HG03460 (cell line): ENCODE results near the gene ESRP2.
A peak's percentile ranks its signal among the peaks of the same experiment; 100 is the strongest.

Experiments
- ATAC-seq: cut with Tn5 transposase; IDR thresholded peaks from one replicate; pipeline ENCODE4 v1.9.1; 2021; ENCODE audit not compliant: unreplicated experiment

ESRP2 gene

DNA sequence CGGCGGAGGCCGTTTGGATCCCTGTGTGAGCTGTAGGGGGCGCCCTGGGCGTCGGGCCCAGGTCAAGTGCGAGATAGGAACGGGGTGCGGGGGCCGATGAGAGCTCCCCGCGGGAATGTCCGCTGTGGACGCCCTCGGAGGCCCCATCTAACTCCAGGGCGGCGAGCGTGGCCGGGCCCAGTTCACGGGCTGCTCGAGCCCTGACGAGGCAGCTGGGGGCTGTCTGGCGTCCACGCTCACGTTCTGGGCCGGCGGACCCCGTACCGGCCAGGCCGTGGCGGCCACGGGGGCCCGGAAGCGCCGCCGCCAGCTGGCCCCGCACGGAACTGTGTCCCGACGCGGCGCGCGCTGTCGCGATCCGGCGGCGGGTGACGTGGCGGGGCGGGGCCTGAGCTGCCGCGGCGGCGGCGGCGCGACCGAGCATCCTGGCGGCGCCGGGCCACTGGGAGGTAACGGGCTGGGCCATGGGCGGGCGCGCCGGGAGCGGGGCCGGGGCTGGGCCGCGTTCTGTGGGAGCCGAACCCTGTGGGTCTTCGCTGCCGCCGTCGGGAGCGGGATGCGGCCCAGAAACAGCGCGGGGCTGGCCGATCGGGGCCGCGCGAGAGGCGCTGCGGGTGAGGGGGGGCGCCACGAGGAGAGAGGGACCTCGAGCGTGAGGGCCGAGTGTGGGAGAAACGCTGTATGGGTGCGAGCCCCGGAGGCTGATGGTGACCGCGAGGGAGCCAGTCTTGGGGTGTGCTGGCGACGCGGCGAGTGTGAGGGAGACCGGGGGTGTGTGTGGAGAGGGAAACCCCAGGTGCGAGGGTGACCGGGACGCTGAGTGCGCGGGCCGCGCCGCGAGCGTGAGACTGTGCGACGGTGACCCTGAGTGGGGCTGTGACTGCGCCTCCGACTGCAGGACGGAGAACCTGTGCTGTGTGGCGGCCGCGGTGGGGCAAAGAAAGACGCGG lies 28.5 kb upstream of the ESRP2 start, which contains the start of gene SLC7A6:
TSS of gene SLC7A6 (plus strand) at position 399 of the 950 bp plus-strand sequence. CDS start 10,201 bp downstream, outside the sequence.
- ATAC-seq: peak; percentile 51

DNA sequence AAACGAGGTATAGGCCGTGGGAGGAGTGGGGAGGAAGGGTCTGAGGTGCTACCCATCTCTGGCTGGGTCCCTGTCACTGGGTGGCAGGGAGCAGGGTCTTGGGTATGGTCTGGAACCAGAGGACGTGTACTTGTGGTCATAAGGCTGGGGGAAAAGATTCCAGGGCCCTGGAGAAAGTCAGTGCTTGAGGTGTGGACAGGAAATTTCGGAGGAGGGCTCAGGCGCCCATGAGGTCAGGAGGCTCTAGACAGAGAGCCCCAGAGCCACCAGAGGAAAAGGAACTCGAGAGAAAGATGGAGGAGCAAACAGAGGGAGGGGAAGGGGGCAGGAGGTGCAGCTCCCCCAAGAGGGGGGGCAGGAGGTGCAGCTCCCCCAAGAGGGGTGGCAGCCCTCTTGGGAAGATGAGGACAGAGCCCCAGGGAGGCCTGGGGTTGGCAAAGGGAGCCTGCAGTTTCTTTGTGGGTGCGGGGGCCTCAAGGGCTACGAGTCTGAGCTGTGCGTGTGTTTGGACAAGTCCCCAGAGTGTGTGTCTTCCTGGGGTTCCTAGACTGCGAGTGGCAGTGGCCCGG lies 27.7 kb upstream of the ESRP2 start:
- peak; percentile 4 for ATAC-seq

DNA sequence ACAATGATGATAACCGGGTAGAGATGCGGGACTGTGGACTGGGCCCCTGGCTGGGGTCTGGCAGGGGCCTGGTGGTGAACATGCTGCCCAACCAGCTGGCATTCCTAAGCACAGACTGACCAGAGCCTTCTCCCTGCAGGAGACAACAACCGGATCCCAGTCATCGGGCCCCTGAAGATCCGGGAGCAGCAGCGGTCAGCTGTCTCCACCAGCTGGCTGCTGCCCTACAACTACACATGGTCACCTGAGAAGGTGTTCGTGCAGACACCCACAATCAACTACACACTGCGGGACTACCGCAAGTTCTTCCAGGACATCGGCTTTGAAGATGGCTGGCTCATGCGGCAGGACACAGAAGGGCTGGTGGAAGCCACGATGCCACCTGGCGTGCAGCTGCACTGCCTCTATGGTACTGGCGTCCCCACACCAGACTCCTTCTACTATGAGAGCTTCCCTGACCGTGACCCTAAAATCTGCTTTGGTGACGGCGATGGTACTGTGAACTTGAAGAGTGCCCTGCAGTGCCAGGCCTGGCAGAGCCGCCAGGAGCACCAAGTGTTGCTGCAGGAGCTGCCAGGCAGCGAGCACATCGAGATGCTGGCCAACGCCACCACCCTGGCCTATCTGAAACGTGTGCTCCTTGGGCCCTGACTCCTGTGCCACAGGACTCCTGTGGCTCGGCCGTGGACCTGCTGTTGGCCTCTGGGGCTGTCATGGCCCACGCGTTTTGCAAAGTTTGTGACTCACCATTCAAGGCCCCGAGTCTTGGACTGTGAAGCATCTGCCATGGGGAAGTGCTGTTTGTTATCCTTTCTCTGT lies 23.3 kb upstream of the ESRP2 start:
- ATAC-seq: no peak

DNA sequence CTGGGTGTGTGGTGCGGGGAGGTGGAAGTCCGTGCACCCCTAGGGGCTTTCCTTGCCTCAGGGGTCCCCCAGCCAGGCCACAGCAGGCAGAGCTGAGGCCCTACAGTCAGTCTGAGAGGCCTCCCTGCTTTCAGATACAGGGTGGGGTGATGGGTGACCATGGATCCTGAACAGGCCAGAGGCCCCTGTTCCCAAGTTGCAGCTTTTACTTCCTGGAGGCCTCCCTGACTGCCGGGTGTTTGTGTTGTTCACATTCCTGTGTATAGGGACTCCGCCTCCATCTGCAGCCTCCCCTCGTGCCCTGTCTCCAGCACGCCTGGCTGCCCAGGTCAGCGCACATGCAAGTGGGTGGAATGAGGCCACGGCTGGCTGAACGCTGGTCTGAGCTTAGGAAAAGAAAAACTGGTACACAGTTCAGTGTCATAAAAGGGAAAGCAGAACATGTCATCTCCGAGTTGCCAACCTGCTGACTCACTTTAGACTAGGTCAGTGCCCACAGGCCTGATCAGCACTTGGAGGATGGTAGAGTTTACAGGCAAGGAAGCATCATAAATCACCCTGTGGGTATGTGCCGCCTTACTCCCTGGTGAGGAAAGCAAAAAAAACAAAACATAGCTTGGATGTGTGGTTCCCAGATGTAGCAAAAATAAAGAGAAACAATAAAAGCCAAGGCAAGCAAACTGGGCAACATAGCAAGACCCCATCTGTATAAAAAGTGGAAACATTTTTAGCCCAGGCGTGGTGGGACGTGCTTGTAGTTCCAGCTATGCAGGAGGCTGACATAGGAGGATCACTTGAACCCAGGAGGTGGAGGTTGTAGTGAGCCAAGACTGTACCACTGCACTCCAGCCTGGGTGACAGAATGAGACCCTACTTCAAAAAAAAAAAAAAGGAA lies 22.2 kb upstream of the ESRP2 start:
- ATAC-seq: peak; percentile 16

DNA sequence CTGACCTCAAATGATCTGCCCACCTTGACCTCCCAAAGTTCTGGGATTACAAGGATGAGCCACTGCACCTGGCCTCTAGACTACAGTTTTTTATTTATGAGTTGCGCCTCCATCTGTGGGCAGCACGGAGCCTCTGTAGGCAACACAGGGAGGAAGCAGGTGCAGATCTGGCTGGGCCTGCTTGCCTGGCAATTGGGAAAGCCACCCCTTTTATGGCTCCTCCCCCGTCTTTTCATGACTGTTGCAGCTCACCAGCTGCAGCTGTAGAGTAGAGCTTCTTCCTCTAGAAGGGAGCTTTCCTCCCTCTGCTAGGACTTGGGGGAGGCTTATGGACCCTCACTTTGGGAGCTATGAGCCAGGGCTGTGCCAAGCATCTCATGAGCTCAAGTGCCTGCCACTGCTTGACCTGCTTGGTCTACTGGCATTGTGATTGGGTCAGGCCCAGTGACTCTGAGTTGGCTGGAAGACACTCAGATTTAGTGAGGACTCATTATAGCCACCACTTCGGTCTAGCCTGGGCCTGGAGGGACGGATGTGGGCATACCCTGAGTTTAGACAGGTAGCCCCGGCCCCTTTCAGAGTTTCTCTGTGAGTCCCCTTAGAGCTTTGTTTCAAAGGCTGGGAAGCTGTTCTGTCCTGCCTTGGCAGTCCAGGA lies 21.5 kb upstream of the ESRP2 start:
- ATAC-seq: peak; percentile 51

DNA sequence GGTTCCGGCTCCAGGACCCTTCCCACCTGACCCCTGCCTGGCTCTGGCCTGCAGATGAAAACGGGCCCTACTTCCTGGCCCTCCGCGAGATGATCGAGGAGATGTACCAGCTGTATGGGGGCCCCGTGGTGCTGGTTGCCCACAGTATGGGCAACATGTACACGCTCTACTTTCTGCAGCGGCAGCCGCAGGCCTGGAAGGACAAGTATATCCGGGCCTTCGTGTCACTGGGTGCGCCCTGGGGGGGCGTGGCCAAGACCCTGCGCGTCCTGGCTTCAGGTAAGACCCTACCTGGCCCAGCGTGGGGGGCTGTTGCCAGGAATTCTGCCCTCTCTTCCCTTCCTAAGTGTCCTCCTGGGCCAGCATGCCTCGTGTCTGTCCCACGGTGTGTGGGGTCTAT lies 19.8 kb upstream of the ESRP2 start:
- ATAC-seq: no peak

DNA sequence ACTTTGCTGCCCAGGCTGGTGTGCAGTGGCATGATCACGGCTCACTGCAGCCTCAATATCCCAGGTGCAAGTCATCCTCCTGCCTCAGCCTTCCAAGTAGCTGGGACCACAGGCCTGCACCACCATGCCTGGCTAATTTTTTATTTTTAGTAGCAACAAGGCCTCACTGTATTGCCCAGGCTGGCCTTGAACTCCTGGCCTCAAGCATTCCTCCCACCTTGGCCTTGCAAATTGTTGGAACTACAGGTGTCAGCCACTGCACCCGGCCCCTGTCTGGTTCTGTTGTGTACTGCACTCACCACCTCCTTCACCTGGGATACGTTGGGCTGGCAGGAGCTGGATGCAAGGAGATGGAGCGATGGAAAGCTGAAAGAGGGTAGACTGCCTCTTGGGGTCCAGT lies 17.8 kb upstream of the ESRP2 start:
- no peak for ATAC-seq

DNA sequence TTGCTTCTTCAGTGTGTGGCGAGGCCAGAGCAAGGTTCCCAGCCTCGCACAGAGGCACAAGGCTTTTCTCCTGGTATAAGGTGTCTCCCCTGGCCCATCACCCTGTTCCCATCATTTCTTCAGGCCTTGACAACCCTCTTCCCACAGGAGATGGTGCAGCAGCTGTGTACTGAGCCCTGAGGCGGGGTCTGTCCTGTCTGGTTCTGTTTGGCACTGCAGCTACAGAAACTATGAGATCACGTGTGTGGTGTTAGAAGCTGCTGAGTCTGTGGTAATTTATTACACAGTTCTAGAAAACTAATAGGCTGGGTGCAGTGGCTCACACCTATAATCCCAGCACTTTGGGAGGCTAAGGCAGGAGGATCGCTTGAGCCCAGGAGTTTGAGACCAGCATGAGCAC lies 16.5 kb upstream of the ESRP2 start:
- no peak for ATAC-seq

DNA sequence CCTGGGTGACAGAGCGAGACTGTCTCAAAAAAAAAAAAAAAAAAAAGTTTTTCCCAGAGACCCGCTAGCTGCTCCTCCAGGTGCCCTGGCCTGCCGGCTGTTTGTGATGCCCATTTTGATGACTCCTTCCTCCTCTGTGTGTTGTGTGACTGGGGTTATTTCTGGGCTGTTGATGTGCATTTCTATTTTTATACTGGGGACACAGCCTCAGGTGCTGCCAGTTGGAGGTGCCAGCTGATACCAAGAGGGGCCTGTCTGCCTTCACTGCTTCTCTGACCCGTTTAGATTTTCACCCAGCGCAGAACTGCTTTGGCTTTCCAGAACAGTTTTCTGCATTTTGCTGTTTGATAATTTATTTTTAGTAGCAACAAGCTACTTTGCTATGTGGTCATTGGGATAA lies 15.9 kb upstream of the ESRP2 start:
- no peak for ATAC-seq

DNA sequence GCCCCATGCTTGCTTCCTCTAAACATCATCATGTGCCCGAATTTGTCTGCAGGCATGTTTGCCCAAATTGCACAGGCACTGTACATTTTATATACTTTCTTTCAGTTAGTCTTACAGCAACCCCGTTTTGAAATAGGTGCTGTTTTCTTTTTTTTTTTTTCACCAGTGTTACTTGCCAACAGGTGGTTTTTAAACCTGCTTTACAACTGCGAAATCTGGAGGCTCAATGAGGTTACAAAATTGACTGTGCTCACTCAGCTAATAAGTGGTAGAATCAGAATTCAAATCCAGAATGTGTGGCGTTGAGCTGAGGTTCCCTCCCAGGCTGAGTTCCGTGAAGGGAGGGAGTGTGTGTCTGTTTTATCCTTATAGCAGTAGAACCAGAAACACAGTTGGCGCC lies 15.0 kb upstream of the ESRP2 start:
- no peak for ATAC-seq

DNA sequence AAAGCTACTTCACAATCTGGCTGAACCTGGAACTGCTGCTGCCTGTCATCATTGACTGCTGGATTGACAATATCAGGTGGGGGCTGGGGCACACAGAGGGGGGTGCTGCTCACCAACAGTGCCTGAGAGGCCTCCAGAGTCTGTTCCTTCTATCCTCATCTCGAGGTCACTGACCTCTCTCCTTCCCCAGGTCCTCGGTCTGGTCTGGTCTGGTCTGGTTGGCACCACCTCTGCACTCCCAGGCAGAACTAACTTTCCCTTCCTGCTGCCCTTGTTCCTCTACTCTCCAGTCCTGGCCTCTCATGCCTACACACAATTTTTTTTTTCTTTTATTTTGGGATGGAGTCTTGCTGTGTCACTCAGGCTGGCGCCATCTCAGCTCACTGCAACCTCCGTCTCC lies 13.4 kb upstream of the ESRP2 start:
- no peak for ATAC-seq

DNA sequence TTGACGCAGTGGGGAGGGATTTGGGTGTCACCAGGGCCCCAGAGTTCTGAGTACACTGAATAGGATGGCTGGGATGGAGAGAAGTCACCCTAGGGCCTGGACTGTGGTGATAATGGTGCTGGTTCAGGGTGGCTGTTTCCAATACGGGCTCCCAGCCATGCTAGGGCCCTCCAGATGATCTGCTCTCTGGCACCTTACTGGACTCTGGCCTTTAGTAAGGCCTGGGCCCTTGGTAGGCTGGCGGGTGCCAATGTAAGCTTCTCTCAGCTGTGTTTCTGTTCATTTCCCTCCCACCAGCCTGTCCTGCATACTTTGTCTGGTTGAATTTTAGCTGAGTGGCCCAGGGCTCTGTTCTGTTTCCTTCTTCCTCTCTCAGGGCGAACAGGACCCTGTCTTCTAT lies 12.0 kb upstream of the ESRP2 start:
- ATAC-seq: no peak

DNA sequence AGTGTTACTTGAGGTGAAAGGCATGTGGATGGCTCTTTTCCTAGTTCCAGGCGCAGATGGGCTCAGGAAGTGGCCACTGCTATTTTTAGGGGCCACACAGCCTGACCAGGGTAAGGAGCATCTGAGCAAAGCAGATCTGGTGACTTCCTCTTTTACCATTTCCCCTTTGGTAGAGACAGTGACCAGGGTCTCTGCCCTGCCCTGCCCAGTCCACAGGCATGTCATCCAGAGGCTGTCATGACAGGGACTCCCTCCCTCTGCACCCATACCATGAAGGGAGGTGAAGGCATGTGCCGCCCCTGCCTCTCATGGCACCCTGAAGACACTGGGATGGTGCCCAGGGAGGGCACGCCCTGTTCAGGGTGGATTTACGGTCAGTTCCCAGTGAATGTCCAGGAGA lies 11.5 kb upstream of the ESRP2 start:
- ATAC-seq: no peak

DNA sequence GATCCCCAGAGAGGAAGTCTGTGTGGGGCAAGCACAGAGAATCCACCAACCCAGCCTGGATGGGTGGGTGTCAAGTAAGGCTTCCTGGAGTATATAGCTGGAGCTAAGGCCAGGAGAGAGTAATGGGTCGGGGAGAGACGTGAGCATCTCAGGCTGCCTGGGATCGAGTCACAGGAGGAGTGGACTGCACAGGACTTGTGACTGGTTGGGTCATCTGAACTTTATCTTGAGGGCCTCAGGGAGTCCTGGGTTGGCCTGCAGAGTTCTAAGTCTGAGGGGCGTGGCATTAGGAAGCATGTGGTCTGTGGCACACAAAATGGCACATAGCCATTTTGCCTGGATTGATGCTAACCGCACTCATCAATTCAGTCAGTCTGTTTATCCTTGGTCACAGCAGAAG lies 10.7 kb upstream of the ESRP2 start:
- ATAC-seq: no peak

DNA sequence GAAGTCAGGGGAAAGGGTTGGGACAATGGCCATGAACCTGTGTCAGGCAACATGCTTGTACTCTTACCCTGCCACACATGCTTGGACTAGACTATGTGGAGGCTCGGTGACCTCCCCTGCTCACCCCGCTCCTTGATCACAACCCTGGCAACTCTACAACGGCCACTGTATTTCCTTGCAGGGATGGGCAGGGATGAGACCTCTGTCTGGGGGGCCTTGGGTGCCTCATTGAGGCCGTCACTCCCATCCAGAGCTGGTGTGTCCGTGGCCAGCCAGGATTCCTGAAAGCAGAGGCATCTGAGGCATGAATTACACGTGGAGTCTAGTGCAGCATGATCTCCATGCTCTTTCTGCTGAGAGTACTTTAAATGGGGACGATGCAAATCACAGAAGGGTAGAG lies 10.2 kb upstream of the ESRP2 start:
- no peak for ATAC-seq

DNA sequence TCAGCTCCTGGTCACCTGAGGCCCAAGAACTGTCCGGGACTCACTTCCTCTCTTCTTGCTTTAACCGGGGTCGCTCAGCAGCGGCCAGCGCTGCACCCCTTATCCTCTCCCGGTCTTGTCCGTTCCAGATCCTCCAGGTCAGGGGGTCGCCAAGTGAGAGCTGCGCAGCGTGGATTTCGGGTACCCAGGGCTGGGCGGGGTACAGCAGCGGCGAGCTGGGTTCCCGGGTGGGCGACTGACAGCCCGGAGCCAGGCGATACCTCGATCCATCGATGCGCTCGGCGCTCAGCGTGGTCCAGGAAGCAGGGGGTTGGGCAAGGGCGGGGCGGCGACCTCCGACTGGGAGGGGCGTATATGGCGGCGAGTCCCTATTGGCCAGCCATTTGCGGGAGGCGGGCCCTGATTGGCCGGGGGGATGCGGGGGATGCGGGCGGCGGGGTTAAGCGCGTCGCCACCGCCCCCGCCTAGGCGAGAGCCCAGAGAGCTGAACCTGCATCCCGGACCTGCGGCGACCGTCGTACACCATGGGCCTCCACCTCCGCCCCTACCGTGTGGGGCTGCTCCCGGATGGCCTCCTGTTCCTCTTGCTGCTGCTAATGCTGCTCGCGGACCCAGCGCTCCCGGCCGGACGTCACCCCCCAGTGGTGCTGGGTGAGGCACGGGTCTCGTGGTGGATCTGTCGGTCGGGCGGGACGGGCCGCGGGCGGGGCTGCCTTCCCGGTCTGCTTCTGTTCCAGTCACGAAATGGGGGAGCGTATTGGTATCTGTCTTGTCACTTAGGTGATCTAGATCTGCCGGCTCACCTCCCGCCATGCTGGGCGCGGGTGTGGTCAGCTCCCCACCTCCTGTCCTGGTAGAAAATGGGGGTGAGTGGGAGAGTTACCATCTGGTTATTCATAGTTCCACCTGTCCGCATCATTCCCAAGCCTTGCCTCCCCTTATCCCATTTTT lies 9.3 kb upstream of the ESRP2 start, which contains the start of gene PLA2G15:
TSS of gene PLA2G15 (plus strand) at position 471 of the 951 bp plus-strand sequence. CDS start at position 525, 54 bp downstream.
- ATAC-seq: peak; percentile 78

DNA sequence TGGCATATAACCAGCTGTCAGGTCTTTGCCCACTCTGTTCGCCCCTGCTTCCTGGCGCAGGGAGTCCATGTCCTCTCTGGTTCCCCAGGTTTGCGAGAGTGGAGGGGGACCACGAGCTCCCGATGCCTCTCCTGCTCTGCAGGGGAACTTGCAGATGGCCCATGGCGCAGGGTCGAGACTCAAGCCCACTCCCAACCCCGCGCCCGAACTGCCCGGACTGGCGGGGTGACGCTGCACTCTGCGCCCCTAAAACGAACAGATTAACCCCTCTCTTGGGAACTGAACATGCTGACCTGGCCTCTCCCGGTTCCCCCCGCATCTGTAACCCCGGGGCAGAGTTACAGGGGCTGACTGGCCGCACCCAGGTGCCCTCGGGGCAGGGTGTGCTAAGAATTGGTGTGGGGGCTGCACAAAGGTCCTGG lies 8.6 kb upstream of the ESRP2 start:
- no peak for ATAC-seq

DNA sequence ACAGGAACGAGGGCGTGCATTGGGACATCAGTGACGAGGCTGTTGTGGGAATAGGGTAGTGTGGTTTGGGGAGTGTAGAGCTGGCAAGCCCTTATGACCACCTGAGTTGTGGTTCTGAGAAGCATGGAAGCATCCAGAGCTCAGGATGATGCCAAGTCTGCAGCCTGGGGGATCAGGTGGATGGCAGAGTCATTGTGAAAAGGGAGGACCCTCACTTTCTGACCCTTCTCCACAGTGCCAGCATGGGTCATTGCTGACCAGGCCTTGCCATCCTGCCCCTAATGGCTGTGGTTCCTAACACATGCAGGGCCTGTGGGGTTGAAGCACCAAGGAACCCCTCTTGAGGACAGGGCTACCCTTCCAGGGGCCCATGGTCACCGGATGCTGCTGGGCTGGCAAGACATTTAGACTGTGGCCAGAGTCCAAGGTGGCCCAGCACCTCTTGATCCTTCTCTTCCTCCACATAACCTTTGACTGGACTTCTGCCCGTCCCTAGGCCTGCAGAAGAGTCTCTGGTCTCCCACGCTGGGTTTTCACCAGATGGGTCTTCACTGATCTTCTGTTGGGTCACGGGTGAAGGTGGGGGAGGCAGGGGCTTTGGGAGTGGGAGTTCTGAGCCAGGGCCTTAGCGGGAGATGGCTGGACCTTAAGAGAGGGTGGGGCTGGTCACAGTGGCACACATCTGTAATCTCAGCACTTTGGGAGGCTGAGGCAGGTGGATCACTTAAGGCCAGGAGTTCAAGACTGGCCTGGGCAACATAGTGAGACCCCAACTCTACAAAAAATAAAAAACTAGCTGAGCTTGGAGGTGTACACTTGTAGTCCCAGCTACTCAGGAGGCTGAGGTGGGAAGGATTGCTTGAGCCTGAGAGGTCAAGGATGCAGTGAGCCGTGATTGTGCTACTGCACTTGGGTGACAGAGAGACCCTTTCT lies 7.3 kb upstream of the ESRP2 start:
- no peak for ATAC-seq
